ENCODE data around the gene UBTD2.

UBTD2 gene

GRCh38 chr5:172189693-172190296 is 93.8 kb downstream of the UBTD2 start:
- no peak for DNase-seq

DNA sequence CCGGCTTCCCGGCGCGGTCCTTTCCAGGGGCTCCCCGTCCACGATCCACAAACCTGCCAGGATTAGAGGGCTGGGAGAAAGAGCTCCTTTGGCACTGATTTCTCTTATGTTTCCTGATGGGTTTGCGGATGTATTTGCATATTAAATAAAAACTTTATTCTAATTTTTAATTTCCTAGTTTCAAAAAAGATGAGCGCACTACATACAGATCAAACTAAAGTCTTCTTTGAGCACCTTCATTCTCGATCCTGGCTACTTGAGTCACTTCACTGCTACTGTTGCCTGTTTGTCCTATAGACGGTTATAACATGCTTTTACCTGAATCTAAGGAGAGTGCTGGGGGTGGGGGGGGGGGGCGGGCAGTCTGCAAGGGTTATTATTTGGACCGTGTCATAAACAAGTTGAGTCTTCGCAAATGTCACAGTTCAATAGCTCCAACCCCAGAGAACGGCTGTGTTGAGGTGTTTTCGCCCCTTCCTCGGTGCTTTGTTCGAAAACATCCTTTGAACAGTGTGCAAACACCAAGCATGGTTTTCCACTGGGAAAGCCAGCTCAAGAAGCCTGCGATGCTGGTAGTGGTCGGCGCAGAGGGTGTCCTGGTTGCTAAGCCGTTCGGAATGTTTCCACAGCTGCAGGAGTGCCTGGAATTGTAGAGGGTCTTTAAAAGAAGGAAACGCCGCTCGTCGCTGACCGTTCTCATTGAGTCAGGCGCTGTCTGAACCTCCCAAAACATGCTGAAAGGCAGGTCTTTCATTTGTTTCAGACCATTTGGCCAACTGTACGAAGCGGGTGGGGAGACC is 94.5 kb downstream of the UBTD2 start:
- DNase-seq: no peak

GRCh38 chr5:172188033-172188892 is 95.3 kb downstream of the UBTD2 start, which contains the start of gene STK10:
Gene STK10 (minus strand): TSS chr5:172188224. CDS start chr5:172188042, 182 bp downstream.
- DNase-seq: peak; percentile 94

- peak; percentile 81 for DNase-seq
These were observed 96.2 kb downstream of the UBTD2 start for GRCh38 chr5:172187118-172188032.

- DNase-seq: no peak
These were observed 97.4 kb downstream of the UBTD2 start for GRCh38 chr5:172186114-172186695.

- no peak for DNase-seq
These were observed 98.5 kb downstream of the UBTD2 start for GRCh38 chr5:172185096-172185461.

- DNase-seq: no peak
These were observed 99.7 kb downstream of the UBTD2 start for GRCh38 chr5:172183881-172184280.

GRCh38 chr5:172182291-172182690 is 101.3 kb downstream of the UBTD2 start:
- no peak for DNase-seq

DNA sequence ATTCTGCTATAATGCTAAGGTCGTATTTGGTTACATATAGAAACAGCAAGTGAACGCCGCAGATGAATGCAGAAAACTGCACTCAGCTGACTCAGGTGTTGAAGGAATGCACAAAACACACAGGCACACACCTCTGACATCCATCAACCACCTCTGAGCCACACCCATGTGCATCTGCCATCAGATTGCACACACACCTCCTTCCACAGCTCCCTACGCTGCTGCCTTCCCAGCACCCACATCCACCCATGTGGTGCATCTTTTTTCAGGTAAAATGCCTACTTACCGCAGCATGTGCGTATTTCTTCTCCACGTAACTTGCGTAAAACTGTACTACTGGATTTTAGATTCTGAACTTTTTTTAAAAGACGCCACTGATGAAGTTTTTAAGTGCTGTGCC is 102.6 kb downstream of the UBTD2 start:
- no peak for DNase-seq

DNA sequence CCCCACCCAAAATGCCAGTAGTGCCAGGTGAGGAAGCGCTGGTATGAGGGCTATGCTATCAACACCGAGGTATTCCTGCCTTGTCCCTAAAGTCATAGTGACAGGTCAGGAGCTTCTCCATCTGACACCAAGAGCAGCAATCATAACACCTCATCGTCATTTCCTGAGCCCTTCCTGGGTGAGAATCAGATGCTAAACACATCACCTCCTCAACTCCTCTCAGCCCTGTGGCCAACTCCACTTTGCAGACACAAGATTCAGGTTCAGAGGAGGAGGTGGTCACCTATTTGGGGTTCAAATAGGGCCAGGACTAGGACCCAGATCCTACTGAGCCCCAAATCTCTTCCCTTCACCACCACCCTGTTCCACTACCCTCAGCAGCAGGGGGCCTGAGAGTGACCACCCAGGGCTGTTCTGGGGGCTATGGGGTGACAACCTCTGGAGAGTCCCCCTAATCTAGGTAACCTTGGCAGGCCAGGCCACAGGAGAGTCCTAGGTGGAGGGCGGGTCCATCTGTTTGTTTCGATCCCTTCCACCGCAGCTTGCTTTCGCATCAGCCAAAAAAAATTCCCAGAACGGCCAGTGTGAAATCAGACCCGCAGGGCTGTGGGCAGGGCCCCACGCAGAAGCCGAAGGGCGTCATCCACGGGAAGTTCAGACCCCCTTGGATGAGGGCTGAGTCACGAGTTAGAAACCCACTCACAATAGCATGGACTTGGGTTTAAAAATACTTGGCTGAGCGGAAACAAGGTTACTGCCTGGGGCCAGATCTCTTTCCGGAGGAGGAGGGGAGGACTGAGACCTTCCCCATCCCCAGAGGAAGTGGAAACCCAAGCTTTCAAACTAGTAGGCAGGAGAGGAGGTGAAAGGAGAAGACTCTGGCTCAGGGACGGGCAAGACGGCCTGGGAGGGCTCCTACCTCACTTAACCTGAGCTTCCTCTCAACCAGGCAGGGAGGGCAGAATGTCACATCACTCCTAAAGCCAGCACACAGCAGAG is 104.3 kb downstream of the UBTD2 start:
- DNase-seq: no peak

GRCh38 chr5:172178301-172178987 is 105.1 kb downstream of the UBTD2 start:
- no peak for DNase-seq

GRCh38 chr5:172177176-172177575 is 106.4 kb downstream of the UBTD2 start:
- DNase-seq: no peak

DNA sequence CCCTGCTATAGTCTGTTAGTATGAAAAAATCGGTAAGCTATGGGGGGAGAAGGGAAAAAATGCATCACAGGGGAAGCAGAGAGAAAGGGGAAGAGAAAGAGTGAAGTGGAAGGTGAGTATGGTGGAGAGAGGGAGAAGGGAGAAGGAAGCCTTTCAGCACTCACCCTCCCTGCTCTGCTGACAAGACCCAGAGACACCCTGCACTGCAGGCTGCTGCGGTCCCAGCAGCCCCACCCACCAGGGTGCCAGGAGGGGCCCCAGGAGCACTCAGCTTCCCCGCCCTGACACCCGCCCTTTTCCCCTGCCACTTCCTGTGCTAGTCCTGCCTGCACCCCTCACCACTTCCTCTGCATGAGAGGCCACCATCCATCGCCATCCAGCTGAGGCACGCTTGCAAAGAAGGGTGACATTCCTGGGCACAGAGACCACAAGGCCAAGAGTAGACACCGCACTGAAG is 108.3 kb downstream of the UBTD2 start:
- DNase-seq: no peak

DNA sequence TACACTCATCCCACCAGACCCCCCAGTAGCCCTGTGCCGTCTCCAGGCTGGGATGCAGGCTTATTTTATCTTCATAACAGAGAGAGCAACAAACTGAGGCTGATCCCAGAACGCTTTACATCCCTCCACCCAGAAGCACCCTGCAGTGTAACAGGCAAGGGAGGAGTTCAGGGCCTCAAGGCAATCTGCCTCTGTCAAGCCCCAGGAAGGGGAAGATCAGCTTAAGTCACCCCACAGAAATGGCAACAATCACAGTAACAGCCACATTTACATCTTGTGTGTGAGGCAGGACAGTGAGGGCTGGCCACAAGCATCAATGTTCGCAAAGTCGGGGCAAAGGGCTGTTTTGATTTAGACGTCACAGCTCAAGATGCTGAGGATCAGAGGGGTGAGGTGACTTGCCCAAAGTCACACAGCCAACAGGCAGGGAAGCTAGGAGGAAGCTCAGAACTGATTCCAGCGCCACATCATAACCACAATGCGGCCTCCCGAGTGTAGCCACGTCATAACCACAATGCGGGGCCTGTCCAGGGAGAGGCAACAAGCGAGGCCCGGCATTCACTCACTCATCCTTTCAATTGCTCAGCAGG is 109.9 kb downstream of the UBTD2 start:
- peak; percentile 46 for DNase-seq

GRCh38 chr5:172172912-172173563 is 110.5 kb downstream of the UBTD2 start:
- DNase-seq: no peak

GRCh38 chr5:172171118-172171517 is 112.4 kb downstream of the UBTD2 start:
- DNase-seq: no peak

- no peak for DNase-seq
These were observed 113.3 kb downstream of the UBTD2 start for GRCh38 chr5:172170251-172170701.

- DNase-seq: no peak
These were observed 114.3 kb downstream of the UBTD2 start for GRCh38 chr5:172169216-172169615.

- DNase-seq: no peak
These were observed 115.3 kb downstream of the UBTD2 start for GRCh38 chr5:172168311-172168710.
